ENCODE data around the gene ARHGEF39. TPM values are rescaled to one million over a fixed set of nuclear protein-coding genes. Genes with fewer than 3 reads are reported as not detected.

ARHGEF39 gene
- total and polyA plus RNA-seq, 9 of the 15 experiments (the other 6 are each of a cell fraction or from before 2014, with no cell fraction given) = 2.8 to 21.7 (median 12.9) TPM

DNA sequence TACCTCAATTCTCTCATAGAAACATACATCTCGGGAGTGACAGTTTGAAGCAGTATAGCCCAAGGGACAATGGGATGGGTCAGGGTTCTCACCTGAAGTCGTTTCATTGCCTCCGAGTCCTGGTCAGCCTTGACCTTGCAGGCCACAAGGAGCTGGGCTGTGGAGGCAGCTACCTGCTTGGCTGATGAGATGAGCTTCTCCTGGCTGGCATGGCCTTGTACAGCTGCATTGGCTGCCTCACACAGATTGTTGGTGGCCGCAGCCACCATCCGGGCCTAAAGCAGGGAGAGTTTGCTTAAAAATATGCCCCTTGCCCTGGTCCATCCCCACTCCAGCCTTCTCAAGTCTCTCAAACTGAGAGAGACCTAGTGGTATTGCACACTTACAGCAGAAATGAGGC, 33.2 kb upstream of the ARHGEF39 start:
- no peak for TF ChIP-seq GATA2 (CRISPR knock-in tag; IDR thresholded peaks at IDR 0.05)
- no peak for TF ChIP-seq ZFPM2 (CRISPR knock-in tag; IDR thresholded peaks at IDR 0.05)
- TF ChIP-seq, protein P1, sequence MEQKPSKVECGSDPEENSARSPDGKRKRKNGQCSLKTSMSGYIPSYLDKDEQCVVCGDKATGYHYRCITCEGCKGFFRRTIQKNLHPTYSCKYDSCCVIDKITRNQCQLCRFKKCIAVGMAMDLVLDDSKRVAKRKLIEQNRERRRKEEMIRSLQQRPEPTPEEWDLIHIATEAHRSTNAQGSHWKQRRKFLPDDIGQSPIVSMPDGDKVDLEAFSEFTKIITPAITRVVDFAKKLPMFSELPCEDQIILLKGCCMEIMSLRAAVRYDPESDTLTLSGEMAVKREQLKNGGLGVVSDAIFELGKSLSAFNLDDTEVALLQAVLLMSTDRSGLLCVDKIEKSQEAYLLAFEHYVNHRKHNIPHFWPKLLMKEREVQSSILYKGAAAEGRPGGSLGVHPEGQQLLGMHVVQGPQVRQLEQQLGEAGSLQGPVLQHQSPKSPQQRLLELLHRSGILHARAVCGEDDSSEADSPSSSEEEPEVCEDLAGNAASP (IDR thresholded peaks at IDR 0.05) = no peak
- TF ChIP-seq TCF7L2 (IDR thresholded peaks at IDR 0.05; ENCODE audit: low read depth, low read length) = no peak
- TF ChIP-seq ZBTB17 (CRISPR knock-in tag; IDR thresholded peaks at IDR 0.05) = no peak
- TF ChIP-seq MEIS2 (IDR thresholded peaks at IDR 0.05; ENCODE audit: partially characterized antibody) = no peak
- TF ChIP-seq, protein P2, sequence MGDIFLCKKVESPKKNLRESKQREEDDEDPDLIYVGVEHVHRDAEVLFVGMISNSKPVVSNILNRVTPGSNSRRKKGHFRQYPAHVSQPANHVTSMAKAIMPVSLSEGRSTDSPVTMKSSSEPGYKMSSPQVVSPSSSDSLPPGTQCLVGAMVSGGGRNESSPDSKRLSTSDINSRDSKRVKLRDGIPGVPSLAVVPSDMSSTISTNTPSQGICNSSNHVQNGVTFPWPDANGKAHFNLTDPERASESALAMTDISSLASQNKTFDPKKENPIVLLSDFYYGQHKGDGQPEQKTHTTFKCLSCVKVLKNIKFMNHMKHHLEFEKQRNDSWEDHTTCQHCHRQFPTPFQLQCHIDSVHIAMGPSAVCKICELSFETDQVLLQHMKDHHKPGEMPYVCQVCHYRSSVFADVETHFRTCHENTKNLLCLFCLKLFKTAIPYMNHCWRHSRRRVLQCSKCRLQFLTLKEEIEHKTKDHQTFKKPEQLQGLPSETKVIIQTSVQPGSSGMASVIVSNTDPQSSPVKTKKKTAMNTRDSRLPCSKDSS (IDR thresholded peaks at IDR 0.05; ENCODE audit: low read depth, partially characterized antibody) = no peak
- no peak for TF ChIP-seq ZNF133 (CRISPR knock-in tag; IDR thresholded peaks at IDR 0.05)
- no peak for TF ChIP-seq TBL1XR1 (IDR thresholded peaks at IDR 0.05; ENCODE audit: low read length in 2 of 2)
- no peak for TF ChIP-seq ZNF263 (CRISPR knock-in tag; IDR thresholded peaks at IDR 0.05; ENCODE audit: borderline replicate concordance)
- no peak for TF ChIP-seq USF2 (CRISPR knock-in tag; IDR thresholded peaks at IDR 0.05)
- no peak for TF ChIP-seq HCFC1 (IDR thresholded peaks at IDR 0.05; ENCODE audit: low read depth, low read length)
- no peak overlapping the region for H3K27ac ChIP-seq (ENCODE audit: extremely low read depth, low read depth, low read length)
- H3K4me1 ChIP-seq (replicated peaks in 1 of 2; ENCODE audit: control insufficient read depth in 2 of 2, insufficient read depth in 2 of 2, low read length in 2 of 2) = no peaks in the 10 kb centered on the region; a peak in 2 of 5 replicates
- no peak overlapping the region for H3K9ac ChIP-seq (ENCODE audit: insufficient read depth in 1 of 2, low read depth in 2 of 2, low read length in 2 of 2)
- DNase-seq (ENCODE audit: extremely low read depth in 1 of 4, low spot score in 3 of 4) = no peak
- ChIA-PET CTCF (ENCODE audit: low intra/inter-chr PET ratio) (no interaction called here), POLR2A (no interaction called here)
- intact Hi-C loops (cut with micrococcal nuclease) (loop anchor here (5.0 kb wide), 1 partner anchor 41 kb away; the partner anchor contains the start of genes CCDC107 and RMRP), in situ Hi-C loops (cut with MboI) (no loop called here)
- WGBS (ENCODE audit: insufficient coverage, low coverage, missing lambda C conversion rate) = 89% methylated on average over 5 of the region's 5 CpGs
- no peaks in the 10 kb centered on the region for H3K9me1 ChIP-seq (ENCODE audit: control insufficient read depth, insufficient read depth, low read length)
- H2AFZ ChIP-seq (ENCODE audit: low read depth, low read length) = no peak overlapping the region
- H4K20me1 ChIP-seq (replicated peaks; ENCODE audit: control insufficient read depth, insufficient read depth, low read length) = no peaks in the 10 kb centered on the region
- ATAC-seq = no peak
- no peak overlapping the region for H3K4me3 ChIP-seq
- no TSS peak for BruUV-seq (replicated peaks)
- H3K9me3 ChIP-seq (replicated peaks; ENCODE audit: control insufficient read depth, insufficient read depth, low read depth, low read length) = no peaks in the 10 kb centered on the region
- H3K36me3 ChIP-seq (ENCODE audit: control insufficient read depth, insufficient read depth, low read length) = peaks cover 74% of the 10 kb centered on the region
- no peaks in the 10 kb centered on the region for H3K79me2 ChIP-seq (ENCODE audit: control insufficient read depth, insufficient read depth, low read length)
- H3K4me2 ChIP-seq (ENCODE audit: insufficient read depth, low read length) = no peak overlapping the region
- no peaks in the 10 kb centered on the region for H3K27me3 ChIP-seq (ENCODE audit: control insufficient read depth in 2 of 2, insufficient read depth in 2 of 2, low read length in 2 of 2)
- FAIRE-seq = no peak
